ENCODE data around the gene SPOCK3. TPM values are rescaled to one million over a fixed set of nuclear protein-coding genes. Genes with fewer than 3 reads are reported as not detected.

SPOCK3 gene
- total RNA-seq, 4 donors from 2014 or later = 1.3 to 47.5 (median 18.4) TPM

GRCh38 chr4:167000141-167000852 lies 234.0 kb downstream of the SPOCK3 start:
- H3K27ac ChIP-seq = no peak overlapping the region
- no peaks in the 10 kb centered on the region for H3K27me3 ChIP-seq
- H3K4me3 ChIP-seq = no peak overlapping the region
- H3K9me3 ChIP-seq = no peaks in the 10 kb centered on the region
- DNase-seq = no peak
- intact Hi-C loops (cut with DNase I; ENCODE audit: low total_unique reads) = no loop called here
- no peaks in the 10 kb centered on the region for H3K36me3 ChIP-seq
- H3K4me1 ChIP-seq = no peaks in the 10 kb centered on the region
- no peak for TF ChIP-seq CTCF (IDR thresholded peaks at IDR 0.05)
- TF ChIP-seq POLR2A (IDR thresholded peaks at IDR 0.05) = no peak

DNA sequence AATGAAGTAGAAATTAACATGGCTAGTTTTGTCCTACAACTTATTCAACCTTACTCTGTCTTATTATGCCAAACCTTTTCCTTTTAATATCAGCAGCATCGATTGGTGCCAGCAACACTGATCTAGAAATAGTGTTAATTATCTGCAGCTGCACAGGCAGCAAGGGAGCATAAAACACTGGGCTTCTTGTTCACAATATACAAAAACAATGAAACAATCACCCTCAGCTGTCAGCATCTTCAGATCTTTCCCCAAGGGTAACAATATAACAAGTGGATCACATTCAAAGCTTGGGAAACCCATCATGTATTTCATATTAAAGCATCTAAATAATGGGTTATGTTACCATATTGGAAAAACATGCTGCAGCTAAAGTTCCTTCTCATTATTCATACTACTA lies 238.1 kb downstream of the SPOCK3 start:
- Histone ChIP-seq H3K9me3 (no peaks in the 10 kb centered on the region), H3K27ac (no peak overlapping the region), H3K4me3 (no peak overlapping the region), H3K27me3 (no peaks in the 10 kb centered on the region), H3K4me1 (no peaks in the 10 kb centered on the region), H3K36me3 (no peaks in the 10 kb centered on the region)
- no peak for TF ChIP-seq POLR2A (IDR thresholded peaks at IDR 0.05)
- no peak for TF ChIP-seq CTCF (IDR thresholded peaks at IDR 0.05)
- intact Hi-C loops (cut with DNase I; ENCODE audit: low total_unique reads) = no loop called here
- no peak for DNase-seq

GRCh38 chr4:166994686-166995085 lies 239.6 kb downstream of the SPOCK3 start:
- Histone ChIP-seq H3K4me1 (no peaks in the 10 kb centered on the region), H3K27me3 (no peaks in the 10 kb centered on the region), H3K4me3 (no peak overlapping the region), H3K27ac (no peak overlapping the region), H3K9me3 (no peaks in the 10 kb centered on the region), H3K36me3 (no peaks in the 10 kb centered on the region)
- TF ChIP-seq POLR2A (IDR thresholded peaks at IDR 0.05) (no peak), CTCF (IDR thresholded peaks at IDR 0.05) (no peak)
- intact Hi-C loops (cut with DNase I; ENCODE audit: low total_unique reads) = no loop called here
- DNase-seq = no peak

DNA sequence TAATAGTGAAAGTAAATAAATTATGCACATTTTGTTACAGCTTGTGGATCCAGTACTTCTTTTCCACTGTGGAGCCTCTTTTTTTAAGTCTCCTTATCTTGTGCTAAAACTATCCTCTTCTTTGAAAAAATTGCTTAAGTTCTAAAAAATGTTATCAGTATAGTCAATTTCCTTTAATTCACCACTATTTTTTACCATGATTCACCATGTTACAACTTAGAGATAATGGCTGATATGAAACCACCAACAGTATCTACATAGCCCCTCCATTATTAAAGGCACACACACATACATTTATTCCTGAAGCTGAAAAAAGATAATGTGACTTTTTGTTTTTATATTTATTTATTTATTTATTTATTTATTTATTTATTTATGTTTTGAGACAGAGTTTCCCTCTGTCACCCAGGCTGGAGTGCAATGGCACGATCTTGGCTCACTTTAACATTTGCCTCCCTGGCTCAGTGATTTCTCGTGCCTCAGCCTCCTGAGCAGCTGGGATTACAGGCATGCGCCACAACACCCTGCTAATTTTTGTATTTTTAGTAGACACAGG lies 243.2 kb downstream of the SPOCK3 start:
- intact Hi-C loops (cut with DNase I; ENCODE audit: low total_unique reads) = no loop called here
- Histone ChIP-seq H3K4me1 (no peaks in the 10 kb centered on the region), H3K9me3 (no peaks in the 10 kb centered on the region), H3K36me3 (no peaks in the 10 kb centered on the region), H3K27me3 (no peaks in the 10 kb centered on the region), H3K4me3 (no peak overlapping the region), H3K27ac (no peak overlapping the region)
- no peak for TF ChIP-seq CTCF (IDR thresholded peaks at IDR 0.05)
- TF ChIP-seq POLR2A (IDR thresholded peaks at IDR 0.05) = no peak
- no peak for DNase-seq

GRCh38 chr4:166989886-166990285 lies 244.4 kb downstream of the SPOCK3 start:
- no peaks in the 10 kb centered on the region for H3K36me3 ChIP-seq
- TF ChIP-seq CTCF (IDR thresholded peaks at IDR 0.05) = no peak
- no peak for TF ChIP-seq POLR2A (IDR thresholded peaks at IDR 0.05)
- no peaks in the 10 kb centered on the region for H3K27me3 ChIP-seq
- no peak overlapping the region for H3K4me3 ChIP-seq
- no peaks in the 10 kb centered on the region for H3K4me1 ChIP-seq
- intact Hi-C loops (cut with DNase I; ENCODE audit: low total_unique reads) = no loop called here
- H3K9me3 ChIP-seq = no peaks in the 10 kb centered on the region
- no peak overlapping the region for H3K27ac ChIP-seq
- no peak for DNase-seq
